ENCODE data around the gene ABRACL. TPM values are rescaled to one million over a fixed set of nuclear protein-coding genes. Genes with fewer than 3 reads are reported as not detected.

ABRACL gene
- total RNA-seq, 1 donor, result 42.3 TPM

- Histone ChIP-seq H3K4me1 (ENCODE audit: insufficient read depth, low read length) (no peaks in the 10 kb centered on the region), H3K27me3 (ENCODE audit: insufficient read depth, low read length) (no peaks in the 10 kb centered on the region), H3K9me3 (ENCODE audit: low read depth, low read length) (no peaks in the 10 kb centered on the region), H3K4me3 (ENCODE audit: insufficient read depth, low read length) (no peak overlapping the region), H3K79me2 (ENCODE audit: insufficient read depth, low read length) (no peaks in the 10 kb centered on the region), H2AFZ (ENCODE audit: low read length) (no peak overlapping the region), H3K27ac (ENCODE audit: low read depth, low read length) (no peak overlapping the region), H3K36me3 (ENCODE audit: insufficient read depth, low read length) (no peaks in the 10 kb centered on the region), H3K4me2 (ENCODE audit: insufficient read depth, low read length) (no peak overlapping the region), H4K20me1 (ENCODE audit: insufficient read depth, low read length) (no peaks in the 10 kb centered on the region)
- no peak for TF ChIP-seq CTCF (IDR thresholded peaks at IDR 0.05; ENCODE audit: extremely low read depth, low read depth, low read length)
- no peak for DNase-seq (ENCODE audit: insufficient read length, low spot score, missing footprints)
These were observed 21.1 kb upstream of the ABRACL start for GRCh38 chr6:139007428-139007827.

DNA sequence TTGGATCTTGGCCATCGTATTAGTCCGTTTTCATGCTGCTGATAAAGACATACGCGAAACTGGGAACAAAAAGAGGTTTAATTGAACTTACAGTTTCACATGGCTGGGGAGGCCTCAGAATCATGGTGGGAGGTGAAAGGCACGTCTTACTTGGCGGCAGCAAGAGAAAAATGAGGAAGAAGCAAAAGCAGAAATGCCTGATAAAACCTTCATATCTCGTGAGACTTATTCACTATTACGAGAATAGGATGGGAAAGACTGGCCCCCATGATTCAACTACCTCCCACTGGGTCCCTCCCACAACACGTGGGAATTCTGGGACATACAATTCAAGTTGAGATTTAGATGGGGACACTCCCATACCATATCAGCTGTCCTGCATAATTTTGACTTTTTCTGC is 20.4 kb upstream of the ABRACL start:
- H4K20me1 ChIP-seq (ENCODE audit: insufficient read depth, low read length), result no peaks in the 10 kb centered on the region
- H3K4me1 ChIP-seq (ENCODE audit: insufficient read depth, low read length), result no peaks in the 10 kb centered on the region
- no peaks in the 10 kb centered on the region for H3K36me3 ChIP-seq (ENCODE audit: insufficient read depth, low read length)
- no peak for DNase-seq (ENCODE audit: insufficient read length, low spot score, missing footprints)
- no peak overlapping the region for H3K4me3 ChIP-seq (ENCODE audit: insufficient read depth, low read length)
- H3K9me3 ChIP-seq (ENCODE audit: low read depth, low read length), result no peaks in the 10 kb centered on the region
- H3K4me2 ChIP-seq (ENCODE audit: insufficient read depth, low read length), result no peak overlapping the region
- no peaks in the 10 kb centered on the region for H3K79me2 ChIP-seq (ENCODE audit: insufficient read depth, low read length)
- no peak overlapping the region for H3K27ac ChIP-seq (ENCODE audit: low read depth, low read length)
- no peaks in the 10 kb centered on the region for H3K27me3 ChIP-seq (ENCODE audit: insufficient read depth, low read length)
- no peak for TF ChIP-seq CTCF (IDR thresholded peaks at IDR 0.05; ENCODE audit: extremely low read depth, low read depth, low read length)
- no peak overlapping the region for H2AFZ ChIP-seq (ENCODE audit: low read length)

GRCh38 chr6:139010674-139011073 is 17.9 kb upstream of the ABRACL start:
- no peaks in the 10 kb centered on the region for H3K36me3 ChIP-seq (ENCODE audit: insufficient read depth, low read length)
- no peak overlapping the region for H3K4me3 ChIP-seq (ENCODE audit: insufficient read depth, low read length)
- H3K4me2 ChIP-seq (ENCODE audit: insufficient read depth, low read length), result no peak overlapping the region
- DNase-seq (ENCODE audit: insufficient read length, low spot score, missing footprints), result no peak
- no peak overlapping the region for H2AFZ ChIP-seq (ENCODE audit: low read length)
- H3K27ac ChIP-seq (ENCODE audit: low read depth, low read length), result no peak overlapping the region
- H3K9me3 ChIP-seq (ENCODE audit: low read depth, low read length), result no peaks in the 10 kb centered on the region
- TF ChIP-seq CTCF (IDR thresholded peaks at IDR 0.05; ENCODE audit: extremely low read depth, low read depth, low read length), result no peak
- H4K20me1 ChIP-seq (ENCODE audit: insufficient read depth, low read length), result no peaks in the 10 kb centered on the region
- no peaks in the 10 kb centered on the region for H3K4me1 ChIP-seq (ENCODE audit: insufficient read depth, low read length)
- H3K27me3 ChIP-seq (ENCODE audit: insufficient read depth, low read length), result no peaks in the 10 kb centered on the region
- H3K79me2 ChIP-seq (ENCODE audit: insufficient read depth, low read length), result no peaks in the 10 kb centered on the region

DNA sequence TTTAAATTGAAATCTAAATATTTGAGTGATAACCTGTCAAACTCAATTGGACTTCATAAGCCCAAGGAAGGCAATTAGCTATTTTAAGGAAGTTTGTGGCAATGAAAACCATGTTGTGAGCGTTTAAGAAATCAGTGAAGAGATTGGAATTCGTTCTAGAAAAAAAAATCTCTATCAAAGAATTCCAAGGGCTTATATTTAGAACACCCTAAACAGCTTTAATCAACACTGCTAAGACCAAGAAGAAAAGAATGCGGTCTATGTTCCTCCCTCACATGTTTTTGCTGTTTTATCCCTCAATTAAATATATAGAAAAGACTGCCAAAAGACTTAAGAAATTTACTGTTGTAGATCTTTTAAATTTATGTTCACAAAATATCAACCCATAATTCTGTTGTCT is 16.6 kb upstream of the ABRACL start:
- no peaks in the 10 kb centered on the region for H3K79me2 ChIP-seq (ENCODE audit: insufficient read depth, low read length)
- no peaks in the 10 kb centered on the region for H4K20me1 ChIP-seq (ENCODE audit: insufficient read depth, low read length)
- H3K4me1 ChIP-seq (ENCODE audit: insufficient read depth, low read length), result no peaks in the 10 kb centered on the region
- H3K4me2 ChIP-seq (ENCODE audit: insufficient read depth, low read length), result no peak overlapping the region
- no peaks in the 10 kb centered on the region for H3K36me3 ChIP-seq (ENCODE audit: insufficient read depth, low read length)
- H3K27ac ChIP-seq (ENCODE audit: low read depth, low read length), result no peak overlapping the region
- H3K9me3 ChIP-seq (ENCODE audit: low read depth, low read length), result no peaks in the 10 kb centered on the region
- DNase-seq (ENCODE audit: insufficient read length, low spot score, missing footprints), result no peak
- H3K27me3 ChIP-seq (ENCODE audit: insufficient read depth, low read length), result no peaks in the 10 kb centered on the region
- H3K4me3 ChIP-seq (ENCODE audit: insufficient read depth, low read length), result no peak overlapping the region
- no peak for TF ChIP-seq CTCF (IDR thresholded peaks at IDR 0.05; ENCODE audit: extremely low read depth, low read depth, low read length)
- H2AFZ ChIP-seq (ENCODE audit: low read length), result no peak overlapping the region

Data from osteoblast (primary cell).